WI38 (cell line): ENCODE data around the gene DGKQ.

Experiments
- H3K4me3 ChIP-seq: 2 replicates; pipeline ENCODE4 v1.5.1; 2011; ENCODE audit warnings: low read depth, mild to moderate bottlenecking, control low read depth, low read length
- TF ChIP-seq, protein P1 (sequence below): IDR thresholded peaks from 2 replicates; pipeline ENCODE4 v1.5.1; 2012; ENCODE audit warnings: low read depth, mild to moderate bottlenecking, control low read depth, low read length

DGKQ gene

DNA sequence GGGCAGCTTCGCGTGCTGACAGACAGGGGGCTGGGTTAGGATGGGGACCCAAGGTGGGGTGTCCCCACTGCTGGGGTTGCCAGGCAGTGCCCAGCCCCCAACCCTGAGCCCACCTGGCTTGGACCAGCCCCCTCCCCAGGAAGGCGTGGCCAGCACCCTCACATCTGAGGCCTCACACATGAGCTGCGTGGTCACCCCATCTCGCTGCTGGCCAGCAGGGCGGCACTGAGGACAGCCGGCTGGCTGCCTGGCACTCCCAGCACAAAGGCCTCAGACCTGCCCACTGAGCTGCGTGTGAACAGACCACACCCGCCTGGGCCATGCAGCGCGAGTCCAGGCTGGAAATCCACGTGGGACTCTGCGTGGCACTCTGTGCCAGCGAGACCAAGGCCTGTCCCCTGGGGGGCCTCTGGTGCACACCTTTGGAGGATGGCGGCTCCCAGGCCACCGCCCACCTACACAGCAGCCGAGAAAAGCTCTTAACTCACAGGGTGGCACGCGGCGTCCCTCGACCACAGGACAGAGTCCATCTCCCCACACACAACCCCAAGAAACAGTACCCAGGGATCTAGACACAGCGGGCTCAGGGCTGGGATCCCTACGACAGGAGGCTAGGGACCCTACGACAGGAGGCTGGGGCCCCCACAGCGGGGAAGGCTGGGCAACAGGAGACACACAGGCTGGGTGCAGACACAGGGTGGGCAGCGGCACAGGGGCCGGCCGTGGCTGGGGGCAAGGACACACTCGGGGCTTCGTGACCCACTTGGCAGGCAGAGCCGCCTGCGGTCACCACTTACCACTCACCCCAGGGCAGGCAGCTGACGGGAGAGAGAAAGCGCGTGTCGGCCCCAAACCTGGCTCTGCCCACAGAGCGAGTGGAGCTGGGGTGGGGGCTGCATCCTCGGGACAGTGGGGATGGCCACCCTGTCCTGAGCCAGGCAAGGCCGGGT lies 9.8 kb downstream of the DGKQ start:
- no peak overlapping the region for H3K4me3 ChIP-seq
- TF ChIP-seq, protein P1, sequence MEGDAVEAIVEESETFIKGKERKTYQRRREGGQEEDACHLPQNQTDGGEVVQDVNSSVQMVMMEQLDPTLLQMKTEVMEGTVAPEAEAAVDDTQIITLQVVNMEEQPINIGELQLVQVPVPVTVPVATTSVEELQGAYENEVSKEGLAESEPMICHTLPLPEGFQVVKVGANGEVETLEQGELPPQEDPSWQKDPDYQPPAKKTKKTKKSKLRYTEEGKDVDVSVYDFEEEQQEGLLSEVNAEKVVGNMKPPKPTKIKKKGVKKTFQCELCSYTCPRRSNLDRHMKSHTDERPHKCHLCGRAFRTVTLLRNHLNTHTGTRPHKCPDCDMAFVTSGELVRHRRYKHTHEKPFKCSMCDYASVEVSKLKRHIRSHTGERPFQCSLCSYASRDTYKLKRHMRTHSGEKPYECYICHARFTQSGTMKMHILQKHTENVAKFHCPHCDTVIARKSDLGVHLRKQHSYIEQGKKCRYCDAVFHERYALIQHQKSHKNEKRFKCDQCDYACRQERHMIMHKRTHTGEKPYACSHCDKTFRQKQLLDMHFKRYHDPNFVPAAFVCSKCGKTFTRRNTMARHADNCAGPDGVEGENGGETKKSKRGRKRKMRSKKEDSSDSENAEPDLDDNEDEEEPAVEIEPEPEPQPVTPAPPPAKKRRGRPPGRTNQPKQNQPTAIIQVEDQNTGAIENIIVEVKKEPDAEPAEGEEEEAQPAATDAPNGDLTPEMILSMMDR = no peak

DNA sequence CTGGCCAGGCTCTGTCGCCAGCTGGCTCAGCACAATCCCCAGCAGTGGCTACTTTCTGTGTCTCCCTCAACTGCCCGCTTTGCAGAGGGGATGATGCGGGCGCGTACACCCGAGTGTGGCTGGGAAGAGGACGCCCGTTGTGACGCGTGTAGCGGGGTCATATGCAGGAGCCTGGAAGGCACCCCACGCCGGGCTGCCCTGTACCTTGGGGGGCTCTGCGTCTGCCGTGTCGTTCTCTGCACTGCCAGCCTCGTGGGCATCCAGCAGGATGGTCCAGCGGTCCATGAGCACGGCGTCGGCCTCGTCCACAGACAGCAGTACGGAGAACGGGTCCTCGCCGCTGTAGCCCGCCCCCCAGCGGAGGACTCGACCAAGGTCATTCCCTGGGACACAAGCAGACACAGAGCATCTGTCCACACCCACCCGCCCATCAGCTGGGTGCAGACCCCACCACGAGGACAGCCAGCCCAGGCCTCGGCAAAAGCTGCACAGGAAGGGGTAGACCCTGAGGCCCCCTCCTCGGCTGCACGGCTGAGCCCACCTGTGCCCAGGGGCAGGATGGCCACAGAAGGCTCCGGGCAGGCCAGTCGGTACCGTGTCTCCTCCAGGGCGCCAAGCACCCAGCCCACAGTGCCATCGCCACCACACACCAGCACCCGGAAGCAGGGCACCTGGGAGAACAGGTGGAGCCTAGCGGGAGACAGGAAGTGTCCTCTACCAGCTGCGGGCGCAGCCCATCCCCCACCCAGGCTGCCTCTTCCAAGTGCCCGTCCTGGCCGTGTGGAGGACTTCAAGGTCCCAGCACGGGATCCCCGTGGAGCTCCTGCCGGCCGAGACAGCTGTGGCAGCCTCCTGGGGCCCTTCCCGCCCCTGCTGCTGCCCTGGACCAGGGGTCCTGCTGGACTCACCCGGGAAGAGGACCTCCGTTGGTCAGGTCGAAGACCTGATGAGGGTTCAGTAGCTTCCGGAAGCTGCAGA lies 10.8 kb downstream of the DGKQ start:
- TF ChIP-seq, protein P1 = no peak
- no peak overlapping the region for H3K4me3 ChIP-seq

DNA sequence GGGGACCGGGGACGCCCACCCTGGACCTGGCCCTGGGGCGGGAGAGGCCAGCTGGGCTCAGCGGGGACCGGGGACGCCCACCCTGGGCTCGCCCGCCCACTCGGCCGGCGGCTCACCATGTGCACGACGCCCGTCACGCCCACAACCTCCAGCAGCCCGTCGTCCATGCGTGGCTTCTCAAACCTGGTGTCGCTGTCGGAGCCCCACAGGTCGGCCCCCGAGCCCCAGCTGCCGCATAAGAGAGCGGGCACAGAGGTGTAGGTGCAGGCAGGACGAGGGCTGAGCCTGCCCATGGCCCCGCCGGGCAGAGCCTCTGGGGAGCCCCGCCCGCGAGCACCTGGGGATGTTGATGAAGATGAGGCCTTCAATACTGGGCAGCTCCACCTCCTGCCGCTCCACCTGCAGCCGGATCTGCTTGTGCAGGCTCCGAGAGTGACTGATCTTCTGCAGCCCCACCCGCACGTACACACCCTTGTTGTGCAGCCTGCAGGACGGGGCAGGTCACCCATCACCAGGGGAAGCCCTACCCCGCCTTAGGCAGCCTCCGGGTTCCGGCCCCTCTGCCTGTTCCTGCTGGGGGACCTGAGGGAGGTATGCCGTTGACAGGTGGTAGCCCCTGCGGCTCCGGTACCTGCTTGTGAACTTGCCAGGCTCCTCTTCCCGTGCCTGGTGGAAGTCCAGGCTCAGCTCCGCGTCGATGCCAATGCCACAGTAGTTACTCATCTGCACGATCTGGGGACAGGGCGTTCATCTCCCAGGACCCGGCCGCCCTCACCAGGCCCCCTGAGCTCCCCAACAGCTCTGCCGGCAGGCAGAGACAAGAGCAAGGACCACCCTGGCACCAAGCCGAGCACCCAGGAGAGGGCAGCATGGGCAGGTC lies 11.8 kb downstream of the DGKQ start:
- TF ChIP-seq, protein P1 = no peak
- no peak overlapping the region for H3K4me3 ChIP-seq

DNA sequence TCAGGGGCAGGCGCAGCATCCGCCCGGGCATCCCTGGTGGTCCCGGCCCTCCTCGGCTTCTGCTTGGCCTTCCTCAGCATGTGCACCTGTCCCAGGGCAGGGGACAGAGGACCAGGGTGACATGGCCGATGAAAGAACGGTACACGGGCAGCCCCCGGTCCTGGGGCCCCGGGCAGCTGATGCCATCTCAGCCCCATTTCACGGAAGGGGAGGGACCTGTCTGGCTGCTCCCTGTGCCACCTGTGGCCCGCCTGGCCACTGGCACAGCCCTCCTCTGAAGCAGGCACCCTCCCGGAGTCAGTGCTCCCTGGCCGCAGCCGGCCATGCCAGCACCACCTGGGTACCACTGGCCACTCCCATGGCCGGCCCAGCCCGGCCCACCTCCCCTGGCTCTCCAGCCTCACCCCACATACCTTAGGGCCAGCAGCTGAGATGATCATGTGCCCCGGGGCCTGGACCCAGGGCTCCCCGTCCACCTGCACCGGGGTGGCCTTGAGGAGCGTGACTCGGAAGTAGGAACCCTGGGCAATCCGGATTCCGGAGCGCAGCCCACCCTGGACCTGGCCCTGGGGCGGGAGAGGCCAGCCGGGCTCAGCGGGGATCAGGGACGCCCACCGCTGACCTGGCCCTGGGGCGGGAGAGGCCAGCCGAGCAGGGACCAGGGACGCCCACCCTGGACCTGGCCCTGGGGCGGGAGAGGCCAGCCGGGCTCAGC lies 12.6 kb downstream of the DGKQ start:
- H3K4me3 ChIP-seq = no peak overlapping the region

DNA sequence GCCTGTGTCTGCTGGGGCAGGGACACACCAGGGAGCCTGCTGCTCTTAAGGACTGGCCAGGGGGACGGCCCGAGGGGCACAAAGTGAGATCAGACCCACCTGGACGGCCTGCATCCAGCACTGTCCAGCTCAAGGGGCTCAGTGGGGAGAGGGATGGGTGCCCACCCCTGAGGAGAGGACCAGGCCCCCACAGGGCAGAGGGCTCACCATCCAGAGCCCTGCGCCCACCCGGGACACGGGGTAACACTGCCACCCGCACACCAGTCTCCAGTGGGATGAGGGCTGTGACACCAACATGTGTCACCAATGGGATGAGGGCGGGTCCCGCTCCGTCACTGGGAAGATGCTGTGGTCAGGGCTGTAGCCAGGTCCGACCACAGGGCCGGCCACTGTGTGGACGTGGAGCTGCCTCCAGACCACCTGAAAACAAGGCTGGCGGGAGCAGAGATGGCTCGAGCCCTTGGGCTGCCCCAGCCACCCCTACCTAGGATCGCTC lies 13.2 kb downstream of the DGKQ start:
- no peak overlapping the region for H3K4me3 ChIP-seq
- TF ChIP-seq, protein P1 = no peak

More for the DNA sequence above, 12.6 kb downstream of the DGKQ start:
- TF ChIP-seq, protein P1 = no peak
